HUES48 (cell line): ENCODE data around the gene NXPE4.
A peak's percentile ranks its signal among the peaks of the same experiment; 100 is the strongest.

Experiments
- H3K27ac ChIP-seq: one replicate; pipeline ENCODE4 v1.7.0; 2013; ENCODE audit warnings: low read depth, low read length, inconsistent platforms
- H3K27me3 ChIP-seq: 2 replicates; pipeline ENCODE4 v1.6.1; 2013; ENCODE audit warnings: mild to moderate bottlenecking, low read length; ENCODE audit not compliant: control insufficient read depth, insufficient read depth
- H3K36me3 ChIP-seq: 2 replicates; pipeline ENCODE4 v1.6.1; 2013; ENCODE audit warnings: low read length; ENCODE audit not compliant: control insufficient read depth, insufficient read depth
- H3K4me1 ChIP-seq: 2 replicates; pipeline ENCODE4 v1.6.1; 2013; ENCODE audit warnings: mild to moderate bottlenecking, low read length; ENCODE audit not compliant: control insufficient read depth, insufficient read depth
- H3K4me3 ChIP-seq: 2 replicates; pipeline ENCODE4 v1.5.1; 2013; ENCODE audit warnings: mild to moderate bottlenecking, low read depth, low read length
- H3K9ac ChIP-seq: 2 replicates; pipeline ENCODE4 v1.6.1; 2013; ENCODE audit warnings: mild to moderate bottlenecking, low read depth, low read length, moderate library complexity
- H3K9me3 ChIP-seq: 2 replicates; pipeline ENCODE4 v1.6.1; 2013; ENCODE audit warnings: low read length; ENCODE audit not compliant: control insufficient read depth, insufficient read depth

The NXPE4 gene

DNA sequence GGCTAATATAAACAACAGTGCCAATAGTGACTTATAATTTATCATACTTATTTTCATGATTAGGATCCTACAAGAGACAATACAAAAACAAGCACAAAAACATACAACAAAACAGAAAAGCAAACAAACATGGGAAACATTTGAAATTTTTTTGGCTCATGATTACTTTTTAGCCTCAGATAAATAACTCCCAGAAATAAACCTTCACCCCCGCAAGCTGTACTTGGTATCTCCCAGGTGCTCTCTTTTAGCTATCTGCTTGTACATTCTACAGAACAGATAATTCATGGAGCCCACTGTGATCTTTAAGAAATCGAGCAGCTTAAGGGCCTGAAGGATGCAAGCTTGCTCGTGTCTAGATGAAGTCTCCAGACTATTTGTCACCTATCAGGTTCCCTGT is 883 bp downstream of the NXPE4 start:
- H3K4me3 ChIP-seq = no peak overlapping the region
- no peaks in the 10 kb centered on the region for H3K27me3 ChIP-seq
- no peak overlapping the region for H3K27ac ChIP-seq
- no peaks in the 10 kb centered on the region; the same call in 1 of the 2 replicates for H3K9me3 ChIP-seq
- H3K9ac ChIP-seq = no peak overlapping the region
- no peaks in the 10 kb centered on the region for H3K36me3 ChIP-seq
- no peaks in the 10 kb centered on the region for H3K4me1 ChIP-seq

DNA sequence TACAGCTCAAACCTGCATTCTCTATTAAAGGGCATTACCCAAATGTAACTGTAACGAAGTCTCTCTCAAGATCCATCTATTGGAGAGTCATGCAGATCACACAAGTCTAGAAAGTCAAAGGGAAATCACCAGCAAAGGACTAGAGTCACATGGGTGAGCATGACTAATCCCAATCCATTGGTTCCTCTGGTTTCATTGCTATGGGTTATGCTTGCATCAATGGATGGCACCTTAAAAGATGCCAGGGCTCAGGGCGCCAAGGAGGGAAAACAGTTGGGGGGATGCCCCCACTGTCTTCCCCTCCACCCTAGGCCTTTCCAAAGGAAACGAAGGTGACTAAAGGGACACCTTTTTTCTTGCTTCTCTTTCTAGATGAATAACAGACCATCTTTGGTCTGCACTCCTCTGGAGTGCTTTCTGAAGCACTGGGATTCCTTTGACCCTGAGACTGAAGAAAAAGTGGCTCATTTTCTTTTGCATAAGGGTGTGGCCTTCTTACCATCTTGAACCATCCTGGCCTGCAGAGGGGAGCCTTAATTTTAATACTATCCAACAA is 8.1 kb downstream of the NXPE4 start:
- no peak overlapping the region for H3K9ac ChIP-seq
- H3K4me3 ChIP-seq = no peak overlapping the region
- peaks cover 25% of the 10 kb centered on the region for H3K9me3 ChIP-seq
- H3K27me3 ChIP-seq = no peaks in the 10 kb centered on the region
- no peaks in the 10 kb centered on the region for H3K4me1 ChIP-seq
- H3K36me3 ChIP-seq = no peaks in the 10 kb centered on the region
- H3K27ac ChIP-seq = no peak overlapping the region

DNA sequence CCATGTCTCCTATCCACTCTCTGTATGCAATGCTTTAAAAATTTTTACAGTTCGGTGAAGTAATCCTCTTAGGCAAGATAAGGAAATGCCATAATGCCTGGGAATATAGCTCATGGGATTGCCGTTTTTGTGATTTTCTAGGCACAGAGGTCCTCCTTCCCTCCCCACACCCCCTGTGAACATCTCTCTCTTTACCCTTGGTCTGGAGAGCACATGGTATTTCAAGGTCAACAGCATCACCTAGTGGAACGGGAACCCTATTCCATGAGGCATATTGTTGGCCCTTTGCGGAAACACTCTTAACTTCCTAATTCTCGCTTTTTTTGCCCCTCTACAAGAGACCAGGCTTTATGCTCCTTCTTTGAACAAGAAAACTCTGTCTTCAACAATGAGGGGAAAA is 8.8 kb downstream of the NXPE4 start:
- Histone ChIP-seq H3K36me3 (no peaks in the 10 kb centered on the region), H3K4me3 (no peak overlapping the region), H3K27me3 (no peaks in the 10 kb centered on the region), H3K9me3 (peaks cover 25% of the 10 kb centered on the region), H3K27ac (no peak overlapping the region), H3K4me1 (no peaks in the 10 kb centered on the region), H3K9ac (no peak overlapping the region)

DNA sequence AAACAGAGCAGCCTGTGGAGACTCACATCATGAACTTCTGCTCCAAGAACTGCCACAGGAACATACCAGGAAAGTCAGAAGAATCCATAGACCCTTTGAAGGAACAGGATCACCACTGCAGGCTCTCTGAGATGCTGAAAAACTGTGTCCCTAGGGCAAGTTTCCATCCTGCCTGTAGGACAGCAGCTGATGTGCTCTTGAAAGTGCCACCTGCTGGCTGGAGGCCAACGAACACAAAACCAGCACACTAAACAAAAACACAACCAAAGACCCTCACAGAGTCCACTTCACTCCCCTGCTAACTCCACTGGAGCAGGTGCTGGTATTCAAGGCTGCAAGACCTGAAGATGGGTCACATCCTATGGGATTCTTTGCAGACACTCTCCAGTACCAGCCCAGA is 23.9 kb downstream of the NXPE4 start:
- no peaks in the 10 kb centered on the region for H3K9me3 ChIP-seq
- H3K4me3 ChIP-seq = no peak overlapping the region
- no peak overlapping the region for H3K27ac ChIP-seq
- H3K4me1 ChIP-seq = peaks cover 12% of the 10 kb centered on the region
- no peaks in the 10 kb centered on the region for H3K27me3 ChIP-seq
- no peak overlapping the region for H3K9ac ChIP-seq
- no peaks in the 10 kb centered on the region for H3K36me3 ChIP-seq

DNA sequence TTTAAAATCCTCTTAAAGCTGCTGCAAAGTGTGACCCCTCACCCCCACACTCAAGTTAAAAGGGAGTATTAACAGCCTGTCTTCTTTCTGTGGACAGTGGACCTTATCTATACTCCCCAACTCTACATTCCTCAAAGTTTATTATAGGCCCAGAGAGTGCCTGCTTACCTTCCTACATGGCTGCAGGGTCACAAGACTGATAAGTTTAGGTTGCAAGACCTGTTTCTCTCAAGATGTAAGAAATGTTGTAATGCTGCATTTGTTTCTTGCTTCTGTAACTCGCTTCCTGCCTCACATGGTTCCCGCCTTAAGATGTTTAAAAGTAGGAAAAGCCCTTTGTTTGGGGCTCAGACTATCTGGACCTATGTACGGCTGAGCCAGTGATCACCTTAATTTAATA is 25.8 kb downstream of the NXPE4 start:
- Histone ChIP-seq H3K9ac (no peak overlapping the region), H3K36me3 (no peaks in the 10 kb centered on the region), H3K27ac (no peak overlapping the region), H3K4me1 (peaks cover 23% of the 10 kb centered on the region), H3K4me3 (no peak overlapping the region), H3K27me3 (no peaks in the 10 kb centered on the region), H3K9me3 (no peaks in the 10 kb centered on the region)

DNA sequence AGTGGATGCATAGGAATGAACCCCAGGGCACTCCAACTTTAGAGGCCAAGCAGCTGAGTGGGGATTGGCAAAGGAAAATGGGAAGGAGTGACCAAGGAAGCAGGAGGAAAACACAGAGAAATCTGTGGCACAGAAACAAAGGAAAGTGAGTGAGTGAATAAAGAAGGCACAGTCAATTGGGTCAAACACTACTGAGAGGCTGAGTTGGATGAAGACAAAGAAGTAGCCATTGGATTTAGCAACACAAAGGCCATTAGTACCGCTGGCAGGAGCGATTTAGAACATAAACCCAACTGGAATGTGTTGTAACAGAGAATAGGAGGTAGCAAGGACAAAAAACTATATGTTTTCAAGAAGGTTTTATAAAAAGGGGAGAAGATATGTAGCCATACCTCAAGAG is 29.3 kb downstream of the NXPE4 start:
- H3K9me3 ChIP-seq = no peaks in the 10 kb centered on the region
- H3K27me3 ChIP-seq = no peaks in the 10 kb centered on the region
- no peaks in the 10 kb centered on the region for H3K36me3 ChIP-seq

DNA sequence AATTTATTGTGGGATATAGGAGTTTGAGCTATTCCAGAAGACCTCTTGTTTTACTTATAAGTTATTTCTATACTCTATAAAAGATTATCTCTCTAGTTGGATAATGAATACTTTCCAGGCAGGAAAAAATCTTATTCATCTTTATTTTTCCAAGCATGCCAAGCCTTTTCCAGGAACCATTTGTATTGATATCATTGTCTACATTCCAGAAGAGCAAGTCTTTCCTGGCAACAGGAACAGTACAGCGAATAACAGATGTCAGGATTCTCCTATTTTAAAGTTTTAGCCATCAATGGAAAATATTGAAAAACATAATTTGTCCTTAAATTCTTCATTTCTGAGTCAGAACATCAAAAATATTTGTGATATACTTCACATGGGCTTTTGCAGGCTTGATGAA is 30.8 kb downstream of the NXPE4 start:
- Histone ChIP-seq H3K4me3 (no peak overlapping the region), H3K27me3 (no peaks in the 10 kb centered on the region), H3K9ac (no peak overlapping the region), H3K36me3 (no peaks in the 10 kb centered on the region), H3K27ac (no peak overlapping the region), H3K4me1 (peaks cover 23% of the 10 kb centered on the region), H3K9me3 (no peaks in the 10 kb centered on the region)

More for the DNA sequence above, 29.3 kb downstream of the NXPE4 start:
- Histone ChIP-seq H3K27ac (peak overlapping the region; percentile 23), H3K9ac (no peak overlapping the region), H3K4me1 (peaks cover 23% of the 10 kb centered on the region), H3K4me3 (no peak overlapping the region)

DNA sequence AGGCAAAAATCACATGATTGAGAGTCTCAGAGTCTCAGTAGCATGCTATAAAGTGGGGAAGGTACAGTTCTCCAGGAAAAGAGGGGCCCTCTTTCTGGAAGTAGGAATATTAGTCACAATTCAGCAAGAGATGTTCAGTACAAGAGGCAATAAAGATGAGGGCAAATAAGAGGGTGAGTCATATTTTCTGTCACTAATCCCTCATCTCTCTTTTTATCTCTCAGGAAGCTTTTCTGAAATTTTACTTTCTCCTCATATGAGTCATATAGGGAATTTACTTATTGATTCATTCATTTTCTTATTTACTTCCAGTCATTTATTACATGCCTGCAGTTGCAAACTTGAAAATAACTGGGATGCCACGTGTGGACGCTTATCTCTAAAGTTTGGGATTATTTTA is 32.5 kb downstream of the NXPE4 start:
- no peaks in the 10 kb centered on the region for H3K9me3 ChIP-seq

DNA sequence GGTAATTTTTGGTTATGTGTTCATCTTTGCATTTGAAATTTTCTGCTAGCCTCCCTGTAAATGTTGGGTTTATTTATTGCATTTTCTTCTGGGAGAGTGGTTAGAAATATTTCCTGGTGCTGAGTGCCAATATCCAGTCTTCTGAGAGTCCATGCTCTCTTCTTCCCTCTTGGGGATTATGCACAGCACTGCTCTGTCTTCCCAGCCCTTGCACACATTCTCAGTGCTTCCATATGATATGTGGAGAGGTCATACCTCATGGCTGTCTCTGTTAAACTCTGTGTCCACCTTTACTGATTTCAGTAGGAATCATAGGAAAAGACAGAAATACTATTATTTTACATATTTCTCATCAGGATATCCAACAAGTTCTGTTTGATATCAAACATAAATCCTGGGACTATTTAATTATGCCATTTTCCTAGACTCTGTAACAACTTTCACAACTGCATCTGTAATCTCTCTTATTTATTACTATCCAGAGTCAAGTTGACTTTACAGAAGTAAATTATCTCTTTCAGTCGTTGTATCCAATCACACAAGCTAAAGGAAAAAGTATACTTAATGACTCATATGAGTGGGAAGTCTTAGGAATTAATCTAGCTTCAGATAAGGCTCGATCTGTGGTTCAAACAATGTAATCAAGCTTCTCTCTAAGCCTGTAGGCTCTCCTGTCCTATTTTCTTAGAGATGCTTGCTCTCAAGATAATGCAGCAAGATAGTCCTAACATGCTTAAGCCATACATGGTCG is 33.2 kb downstream of the NXPE4 start:
- Histone ChIP-seq H3K9me3 (no peaks in the 10 kb centered on the region), H3K4me3 (no peak overlapping the region), H3K4me1 (peaks cover 22% of the 10 kb centered on the region), H3K27ac (no peak overlapping the region), H3K9ac (no peak overlapping the region), H3K36me3 (no peaks in the 10 kb centered on the region), H3K27me3 (no peaks in the 10 kb centered on the region)

More for the DNA sequence above, 32.5 kb downstream of the NXPE4 start:
- Histone ChIP-seq H3K27ac (no peak overlapping the region), H3K4me3 (no peak overlapping the region), H3K27me3 (no peaks in the 10 kb centered on the region), H3K36me3 (no peaks in the 10 kb centered on the region), H3K9ac (no peak overlapping the region), H3K4me1 (peaks cover 22% of the 10 kb centered on the region)

DNA sequence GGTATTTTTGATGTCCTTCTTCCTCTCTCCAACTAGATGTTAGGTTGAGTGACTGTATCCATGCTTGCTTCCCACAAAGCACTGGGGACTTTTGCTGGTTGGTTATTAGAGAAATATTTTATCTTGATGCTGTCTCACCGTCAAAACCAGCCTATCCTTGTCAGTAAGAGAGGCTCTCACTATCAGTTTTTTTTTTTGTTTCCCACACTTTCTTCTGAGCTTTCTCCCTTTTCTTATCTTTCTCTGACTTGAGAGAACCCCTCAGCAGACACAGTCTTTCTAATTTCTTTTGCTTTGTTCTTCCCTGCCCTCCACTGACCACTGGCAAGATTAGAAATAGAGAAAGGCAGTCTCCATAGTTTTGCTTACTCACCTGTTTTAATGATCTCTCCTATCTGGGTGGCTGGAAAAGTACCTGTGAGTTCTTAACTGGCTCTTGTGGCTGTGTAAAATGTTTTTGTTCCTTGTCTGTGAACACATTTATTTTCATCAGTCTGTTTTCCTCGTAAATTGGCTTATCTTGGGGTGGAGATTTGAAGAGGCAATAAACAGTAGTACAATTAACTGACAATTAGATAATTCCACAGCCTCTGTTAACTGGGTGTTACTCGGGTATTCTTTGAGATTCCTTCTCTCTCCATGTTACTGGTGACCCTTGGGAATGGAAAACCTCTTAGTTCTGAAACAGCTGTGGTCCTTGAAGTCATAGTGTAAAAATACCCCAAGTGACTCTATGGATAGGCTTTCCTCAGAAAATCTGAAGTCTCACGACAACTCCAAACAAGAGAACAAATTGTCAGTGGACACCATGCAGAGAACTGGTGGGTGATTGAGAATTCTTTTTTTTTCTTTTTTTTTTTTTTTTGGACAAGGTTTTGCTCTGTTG is 35.9 kb downstream of the NXPE4 start, which contains the start of gene NXPE1:
NXPE1 (minus strand) TSS at position 457 of the 886 bp plus-strand sequence. CDS start 8,680 bp downstream, outside the sequence.
- Histone ChIP-seq H3K27me3 (no peaks in the 10 kb centered on the region), H3K9ac (no peak within 1 kb of the TSS), H3K4me3 (no peak within 1 kb of the TSS), H3K36me3 (no peaks in the 10 kb centered on the region), H3K9me3 (no peaks in the 10 kb centered on the region), H3K4me1 (peaks cover 6% of the 10 kb centered on the region; the same call in 1 of the 2 replicates), H3K27ac (peak within 1 kb of the TSS; percentile 40)

DNA sequence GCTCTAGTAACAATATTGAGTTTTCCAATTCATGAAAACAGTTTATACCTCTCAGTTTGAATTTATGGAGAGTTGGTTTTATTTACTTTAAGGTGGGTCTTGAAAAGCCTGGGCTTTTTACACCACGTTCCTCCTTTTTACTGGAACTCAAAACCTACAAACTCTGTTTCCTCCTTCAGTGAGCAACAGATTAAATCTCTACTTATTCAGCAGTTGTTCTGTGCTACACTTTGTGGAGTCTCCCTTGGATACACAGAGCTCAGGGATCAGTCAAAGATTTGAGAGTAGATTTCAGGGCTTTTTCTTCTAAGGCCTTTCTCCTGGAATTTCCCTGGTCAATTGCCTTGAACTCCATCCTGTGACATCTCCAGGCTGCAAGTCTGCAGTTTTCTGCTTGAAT is 39.5 kb downstream of the NXPE4 start:
- peak overlapping the region; percentile 20; the same call in 1 of the 2 replicates for H3K9ac ChIP-seq

More for the DNA sequence above, 39.5 kb downstream of the NXPE4 start:
- Histone ChIP-seq H3K27me3 (no peaks in the 10 kb centered on the region), H3K36me3 (no peaks in the 10 kb centered on the region), H3K4me1 (peaks cover 14% of the 10 kb centered on the region), H3K4me3 (no peak overlapping the region), H3K9me3 (no peaks in the 10 kb centered on the region), H3K27ac (no peak overlapping the region)
